ENCODE measurements around the gene PHF3.
"Not testable (repeated sequence)": the region's sequence is repeated elsewhere in the genome, so short reads cannot be mapped to it uniquely, and the experiment has no call there.

Gene PHF3

DNA sequence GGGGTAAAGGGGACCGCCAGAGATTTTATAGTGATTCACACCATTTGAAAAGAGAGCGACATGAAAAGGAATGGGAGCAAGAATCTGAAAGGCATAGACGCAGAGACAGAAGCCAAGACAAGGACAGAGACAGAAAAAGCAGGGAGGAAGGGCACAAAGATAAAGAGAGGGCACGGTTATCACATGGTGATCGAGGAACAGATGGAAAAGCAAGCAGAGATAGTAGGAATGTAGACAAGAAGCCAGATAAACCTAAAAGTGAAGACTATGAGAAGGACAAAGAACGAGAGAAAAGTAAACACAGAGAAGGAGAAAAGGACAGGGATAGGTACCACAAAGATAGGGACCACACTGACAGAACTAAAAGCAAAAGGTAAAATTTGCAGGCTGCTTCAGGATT is 77.7 kb downstream of the PHF3 start:
- no peak for DNase-seq (ENCODE audit: low read depth)

DNA sequence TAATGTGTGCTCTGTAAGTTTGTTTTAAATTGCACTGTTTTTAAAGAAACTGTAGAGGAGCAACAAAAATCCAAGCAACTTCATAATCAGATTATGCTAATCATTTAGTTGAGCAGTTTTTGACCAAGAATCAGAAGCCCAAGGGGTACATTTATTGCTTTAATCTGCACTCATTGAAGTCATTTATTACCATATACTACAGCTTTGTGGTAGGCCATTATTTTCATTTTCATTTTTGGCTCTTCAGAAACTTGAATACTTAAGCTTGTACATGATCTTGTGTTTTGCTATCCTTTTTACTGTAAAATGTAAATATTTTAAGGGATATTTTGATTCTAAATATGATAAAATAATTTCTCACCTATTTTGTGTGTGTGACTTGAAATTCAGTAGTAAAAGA is 78.5 kb downstream of the PHF3 start:
- no peak for DNase-seq (ENCODE audit: low read depth)

DNA sequence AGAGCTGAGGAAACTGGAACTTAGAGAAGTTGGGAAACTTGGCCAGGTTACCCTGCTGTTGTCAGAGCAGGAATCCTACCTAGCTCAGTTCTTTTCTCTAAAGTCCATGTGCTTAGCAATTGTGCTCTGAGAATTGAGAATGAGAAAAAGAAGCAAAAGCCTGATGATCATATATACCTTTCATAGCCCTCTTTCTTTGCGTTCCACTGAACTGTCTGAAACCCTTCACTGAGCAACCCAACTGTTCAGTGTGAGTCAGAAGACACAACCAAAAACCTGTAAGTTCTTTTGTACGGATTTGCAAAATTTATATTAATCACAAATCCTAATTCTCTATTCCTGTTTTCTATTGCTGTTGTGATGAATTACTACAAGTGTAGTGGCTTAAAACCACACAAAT is 80.6 kb downstream of the PHF3 start:
- DNase-seq (ENCODE audit: low read depth) = no peak

DNA sequence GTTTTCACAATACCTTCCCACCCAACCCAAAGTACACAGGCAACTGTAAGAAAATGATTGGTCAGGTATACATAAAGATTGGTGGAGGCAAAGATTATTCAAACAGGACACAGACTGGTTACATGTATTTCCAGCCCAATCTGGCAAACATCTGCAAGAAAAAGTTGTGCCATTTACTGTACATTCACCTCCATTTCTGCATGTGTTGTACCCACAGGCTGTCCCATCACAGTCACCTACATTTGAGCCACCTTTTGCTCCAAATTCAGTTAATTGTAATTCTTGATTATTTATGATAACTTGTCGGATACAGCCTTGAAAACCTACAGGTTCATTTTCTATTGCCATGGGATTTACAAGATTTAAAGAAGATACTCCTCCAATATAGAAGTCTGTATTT is 85.6 kb downstream of the PHF3 start:
- DNase-seq (ENCODE audit: low read depth) = no peak

DNA sequence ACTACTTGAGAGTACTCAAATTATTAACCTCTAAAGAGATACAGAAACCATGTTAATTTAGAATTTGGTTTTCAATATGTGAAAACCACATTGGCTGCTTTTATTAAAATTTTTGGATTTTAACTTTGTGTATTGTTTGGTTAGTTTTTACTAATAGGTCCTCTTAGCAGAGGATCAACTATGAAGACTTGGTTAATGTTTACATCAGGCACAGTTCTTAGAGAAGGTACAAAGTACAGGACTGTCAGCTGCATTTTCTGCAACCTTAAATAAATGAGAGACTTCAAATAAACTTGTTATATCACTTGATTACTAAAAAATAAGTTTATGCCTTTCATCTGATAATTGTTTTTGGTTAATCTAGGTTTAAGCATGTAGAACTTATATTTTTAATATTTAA is 89.1 kb downstream of the PHF3 start:
- no peak for DNase-seq (ENCODE audit: low read depth)

DNA sequence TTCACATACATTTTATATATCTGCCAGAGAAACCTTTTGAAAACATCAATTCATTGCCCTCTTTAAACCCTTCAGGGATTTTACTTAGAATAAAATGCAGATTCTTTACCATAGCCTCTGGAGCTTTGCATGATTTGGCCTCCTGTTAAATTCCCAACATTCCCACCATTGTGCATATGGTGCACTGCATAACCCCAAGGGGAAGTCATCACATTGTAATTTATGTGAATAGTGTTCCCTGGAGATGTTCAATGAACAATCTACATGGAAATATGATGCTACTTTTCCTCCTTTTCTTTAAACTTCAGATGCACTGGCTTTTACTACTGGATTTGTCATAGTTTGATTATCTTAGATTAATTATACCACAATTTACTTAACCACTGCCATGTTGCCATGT is 94.7 kb downstream of the PHF3 start:
- DNase-seq (ENCODE audit: low read depth) = no peak

DNA sequence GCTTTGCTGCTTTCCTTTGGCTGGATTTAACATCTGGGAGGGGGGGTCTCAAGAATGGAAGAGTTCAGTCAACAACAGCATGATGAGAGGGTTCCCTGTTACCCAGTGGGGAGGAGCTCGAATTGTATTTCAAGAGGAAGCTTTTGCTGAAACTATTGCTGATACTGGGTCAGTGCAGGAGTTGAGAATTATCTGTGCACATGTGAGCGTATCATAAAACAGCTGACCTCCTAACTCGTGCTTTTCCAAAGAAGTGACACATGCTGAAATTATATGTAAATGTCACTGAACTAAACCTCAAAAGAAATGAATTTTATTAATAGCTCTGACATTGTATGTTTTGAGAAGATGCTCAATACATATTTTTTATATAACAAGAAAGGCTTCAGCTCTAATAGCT is 96.3 kb downstream of the PHF3 start:
- no peak for DNase-seq (ENCODE audit: low read depth)

DNA sequence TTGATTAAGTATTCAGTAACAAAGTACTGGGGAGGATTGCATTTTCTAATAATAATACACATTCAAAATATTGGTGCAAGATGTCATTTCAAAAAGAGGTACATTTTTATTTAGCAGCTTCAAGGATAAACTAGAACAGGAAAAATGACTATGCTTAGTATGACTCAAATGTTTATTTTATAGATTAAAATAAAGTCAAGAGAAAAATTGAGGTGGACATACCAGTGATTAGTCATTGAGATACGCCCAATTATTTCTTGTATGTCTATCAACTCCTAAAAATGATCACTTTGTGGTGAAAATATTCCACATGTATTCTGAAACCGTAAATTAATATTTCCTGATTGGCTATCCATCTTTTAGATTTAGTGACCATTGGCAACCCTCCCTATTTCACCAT is 96.7 kb downstream of the PHF3 start:
- no peak for DNase-seq (ENCODE audit: low read depth)

DNA sequence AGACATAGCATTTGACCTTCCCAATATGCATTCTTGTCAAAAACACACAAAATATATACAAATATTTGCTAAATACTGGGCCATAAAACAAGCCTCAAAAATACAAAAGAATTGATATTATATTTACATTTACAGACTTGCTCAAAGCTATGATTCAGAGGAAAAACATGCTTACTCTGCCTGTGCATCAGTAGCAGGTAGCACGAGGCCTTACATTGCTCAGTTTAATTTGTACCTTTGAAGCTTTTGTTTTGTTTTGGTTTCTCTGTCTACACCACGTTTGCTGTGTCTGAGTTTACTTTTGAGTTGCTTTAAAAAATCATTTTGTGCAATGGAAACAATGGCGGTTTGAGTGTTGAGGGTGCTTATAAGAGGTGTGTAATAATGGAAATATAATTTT is 99.3 kb downstream of the PHF3 start:
- no peak for DNase-seq (ENCODE audit: low read depth)

DNA sequence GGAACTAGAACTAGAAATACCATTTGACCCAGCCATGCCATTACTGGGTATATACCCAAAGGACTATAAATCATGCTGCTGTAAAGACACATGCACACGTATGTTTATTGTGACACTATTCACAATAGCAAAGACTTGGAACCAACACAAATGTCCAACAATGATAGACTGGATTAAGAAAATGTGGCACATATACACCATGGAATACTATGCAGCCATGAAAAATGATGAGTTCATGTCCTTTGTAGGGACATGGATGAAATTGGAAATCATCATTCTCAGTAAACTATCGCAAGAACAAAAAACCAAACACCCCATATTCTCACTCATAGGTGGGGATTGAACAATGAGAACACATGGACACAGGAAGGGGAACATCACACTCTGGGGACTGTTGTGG is 102.6 kb downstream of the PHF3 start:
- not testable (repeated sequence) for DNase-seq (ENCODE audit: low read depth)

DNA sequence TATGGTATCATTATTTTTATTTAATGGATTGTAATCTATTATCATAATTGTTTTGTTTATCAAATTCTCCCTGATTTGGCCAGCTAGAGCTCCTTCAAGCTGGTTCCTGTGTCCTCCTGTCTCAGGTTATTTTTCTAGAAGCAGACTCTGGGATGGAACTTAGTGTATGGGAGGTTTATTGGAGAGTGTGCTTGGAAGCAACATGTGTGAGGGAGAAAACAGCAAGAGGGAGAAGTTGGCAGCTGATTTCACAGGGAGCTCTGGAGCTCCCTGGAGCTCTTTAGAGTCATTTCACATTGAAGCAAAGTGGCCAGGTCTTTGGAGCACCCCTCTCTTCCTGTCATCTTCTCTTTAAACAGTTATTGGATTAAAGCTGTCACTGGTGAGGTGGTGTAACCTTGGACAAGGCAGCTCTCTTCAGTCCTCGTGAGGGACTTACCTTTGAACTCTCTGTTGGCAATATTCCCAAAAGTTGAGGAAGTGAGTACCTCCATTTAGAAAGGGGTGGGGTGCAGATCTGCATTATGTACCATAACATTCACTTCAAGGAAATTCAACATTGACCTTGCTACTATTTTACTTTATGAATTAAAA is 103.6 kb downstream of the PHF3 start:
- DNase-seq (ENCODE audit: low read depth) = no peak

DNA sequence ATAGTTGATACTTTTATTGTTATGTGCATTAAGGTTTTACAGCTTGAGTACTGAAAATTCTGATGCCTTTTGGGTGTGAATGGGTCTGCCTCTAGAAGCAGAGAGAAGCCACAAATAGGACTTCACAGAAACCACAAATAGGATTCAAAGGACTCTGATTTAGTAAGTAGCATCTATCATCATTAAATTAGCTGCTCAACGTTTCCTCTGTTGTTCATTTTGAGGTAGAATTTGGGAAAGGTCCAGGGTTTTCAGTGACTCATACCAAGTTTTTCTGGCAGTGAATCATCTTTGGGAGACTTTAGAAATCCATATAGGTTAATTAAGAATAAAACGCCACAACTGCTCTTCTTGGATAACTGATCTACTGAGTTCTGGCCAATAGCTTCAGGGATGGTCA is 105.1 kb downstream of the PHF3 start:
- peak; percentile 50 for DNase-seq (ENCODE audit: low read depth)

DNA sequence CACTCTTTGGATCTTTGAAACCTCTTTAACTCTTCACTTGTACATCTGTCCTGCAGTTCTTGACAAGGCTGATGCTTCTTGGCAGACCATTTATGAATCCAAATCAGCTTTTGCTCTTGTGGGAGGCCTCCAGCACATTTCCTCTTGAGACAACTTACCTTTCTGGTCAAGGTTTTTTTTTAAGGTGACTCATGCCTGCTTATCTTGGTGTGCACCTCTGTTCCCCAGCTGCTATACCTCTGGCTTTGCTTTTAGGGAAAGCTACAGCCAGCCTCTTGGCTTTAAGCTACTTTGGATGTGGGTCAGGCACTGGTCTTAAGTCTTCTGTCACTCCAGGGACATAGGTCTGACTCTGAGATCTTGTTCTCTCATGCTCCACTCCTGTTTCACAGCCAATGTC is 106.5 kb downstream of the PHF3 start:
- no peak for DNase-seq (ENCODE audit: low read depth)

DNA sequence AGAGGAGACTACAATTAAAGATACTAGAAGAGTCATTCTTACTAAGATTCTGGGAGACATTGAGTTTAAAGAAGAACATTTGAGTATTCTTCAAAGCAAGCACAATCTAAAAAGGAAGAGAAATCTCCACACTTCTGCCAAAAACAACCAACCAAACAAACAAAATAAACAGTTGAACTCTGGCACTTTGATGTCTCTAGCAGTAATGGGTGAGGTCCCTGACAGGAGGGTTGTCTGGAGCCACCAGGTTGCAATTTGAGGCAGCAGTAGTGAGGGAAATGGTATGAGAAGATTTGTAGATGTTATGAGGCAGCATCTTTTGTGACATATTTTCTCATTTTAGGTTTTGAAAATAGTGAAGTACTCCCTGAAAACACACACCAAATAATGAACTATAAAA is 108.1 kb downstream of the PHF3 start:
- DNase-seq (ENCODE audit: low read depth) = no peak

DNA sequence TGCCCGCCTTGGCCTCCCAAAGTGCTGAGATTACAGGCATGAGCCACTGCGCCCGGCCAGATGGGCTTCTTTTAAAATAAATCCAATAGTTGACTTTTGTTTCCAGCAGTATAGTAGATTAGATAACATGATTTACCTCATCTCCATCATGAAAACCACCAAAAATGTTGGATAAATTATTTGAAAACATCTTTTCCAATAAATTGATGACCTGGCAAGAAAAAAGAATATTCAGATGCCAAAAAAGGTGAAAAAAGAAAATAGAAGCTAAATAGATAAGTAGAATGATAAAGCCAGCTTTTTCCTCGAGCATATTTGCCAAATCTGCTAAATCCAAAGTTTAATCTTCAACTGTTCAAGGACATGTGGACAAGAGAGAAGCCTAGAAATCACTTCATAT is 109.2 kb downstream of the PHF3 start:
- no peak for DNase-seq (ENCODE audit: low read depth)

DNA sequence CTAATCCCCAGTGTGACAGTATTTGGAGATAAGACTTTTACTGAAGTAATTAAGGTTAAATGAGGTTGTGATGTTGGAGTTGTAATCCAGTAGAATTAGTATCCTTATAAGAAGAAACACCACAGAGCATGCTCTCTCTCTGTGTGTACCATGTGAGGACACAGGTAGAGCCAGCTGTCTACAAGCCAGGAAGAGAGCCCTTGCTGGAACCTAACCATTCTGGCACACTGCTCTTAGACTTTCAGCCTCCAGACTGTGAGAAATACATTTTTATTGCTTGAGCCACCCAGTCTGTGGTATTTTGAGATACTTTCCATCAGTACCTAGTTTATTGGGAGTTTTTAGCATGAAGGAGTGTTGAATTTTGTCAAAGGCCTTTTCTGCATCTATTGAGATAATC is 110.2 kb downstream of the PHF3 start:
- no peak for DNase-seq (ENCODE audit: low read depth)

DNA sequence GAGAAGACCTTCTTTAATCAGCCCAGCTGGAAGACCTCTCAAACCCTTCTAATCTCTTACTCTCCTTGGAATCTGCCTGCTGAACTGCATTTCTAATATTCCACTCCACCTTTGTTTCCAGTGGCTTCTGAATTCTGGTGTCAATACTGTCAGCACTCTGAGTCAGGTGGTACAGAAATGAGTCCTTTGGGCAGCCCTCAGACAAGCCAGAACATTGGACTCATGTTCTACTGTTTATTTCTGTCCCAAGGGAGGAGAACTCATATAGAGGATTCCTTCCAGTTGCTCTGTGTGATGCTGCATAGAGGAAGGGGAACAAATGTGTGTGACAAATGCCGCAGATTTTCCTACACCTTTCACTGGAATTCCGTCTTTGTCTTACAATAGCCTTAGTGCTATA is 114.8 kb downstream of the PHF3 start:
- no peak for DNase-seq (ENCODE audit: low read depth)

DNA sequence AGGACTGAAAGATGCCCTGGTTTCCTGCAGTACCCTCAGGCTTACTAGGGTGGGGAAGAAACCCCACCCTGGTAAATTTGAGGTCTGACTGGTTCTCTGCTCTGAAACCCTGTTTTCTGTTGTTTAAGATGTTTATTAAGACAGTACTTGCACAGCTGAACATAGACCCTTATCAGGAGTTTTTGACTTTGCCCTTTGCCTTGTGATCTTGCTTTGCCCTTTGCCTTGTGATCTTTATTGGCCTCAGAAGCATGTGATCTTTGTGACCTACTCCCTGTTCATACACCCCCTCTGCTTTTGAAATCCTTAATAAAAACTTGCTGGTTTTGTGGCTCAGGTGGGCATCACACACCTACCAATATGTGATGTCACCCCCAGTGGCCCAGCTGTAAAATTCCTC is 121.7 kb downstream of the PHF3 start:
- DNase-seq (ENCODE audit: low read depth) = not testable (repeated sequence)

DNA sequence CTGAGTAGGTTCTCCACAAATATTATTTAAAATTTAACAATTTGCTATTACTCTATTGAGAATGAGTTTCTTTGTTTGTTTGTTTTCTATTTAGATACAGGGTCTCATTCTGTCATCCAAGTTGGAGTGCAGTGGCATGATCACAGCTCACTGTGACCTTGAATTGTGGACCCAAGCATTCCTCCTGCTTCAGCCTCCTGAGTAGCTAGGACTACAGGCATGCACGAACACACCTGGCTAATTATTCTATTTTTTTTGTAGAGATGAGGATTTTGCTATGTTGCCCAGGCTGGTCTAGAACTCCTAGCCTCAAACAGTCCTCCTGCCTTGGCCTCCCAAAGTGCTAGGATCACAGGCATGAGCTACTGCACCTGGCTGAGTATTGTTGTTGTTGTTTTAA is 122.2 kb downstream of the PHF3 start:
- no peak for DNase-seq (ENCODE audit: low read depth)

DNA sequence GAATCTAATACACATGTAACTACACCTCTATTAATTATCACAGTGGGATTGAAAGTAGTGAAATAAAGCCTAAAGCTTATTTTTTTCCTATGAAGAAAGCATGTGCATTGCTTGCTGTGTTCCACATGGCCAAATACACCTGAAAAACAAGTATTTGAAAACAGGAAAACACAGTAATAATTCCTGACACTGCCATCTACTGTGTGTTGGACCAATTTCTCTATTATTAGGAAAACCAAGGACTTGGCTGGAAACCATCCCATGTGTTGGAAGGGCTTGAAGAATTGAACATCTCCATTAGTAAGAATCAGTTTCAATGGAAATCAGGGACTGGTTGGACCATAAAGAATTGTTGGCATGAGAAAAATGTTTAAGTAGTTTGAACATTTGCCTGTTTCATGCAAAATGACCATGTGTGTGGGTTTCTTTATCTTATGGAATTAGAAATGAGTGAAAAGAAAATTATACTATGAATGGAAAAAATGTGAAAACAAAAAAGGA is 124.1 kb downstream of the PHF3 start:
- DNase-seq (ENCODE audit: low read depth) = no peak

DNA sequence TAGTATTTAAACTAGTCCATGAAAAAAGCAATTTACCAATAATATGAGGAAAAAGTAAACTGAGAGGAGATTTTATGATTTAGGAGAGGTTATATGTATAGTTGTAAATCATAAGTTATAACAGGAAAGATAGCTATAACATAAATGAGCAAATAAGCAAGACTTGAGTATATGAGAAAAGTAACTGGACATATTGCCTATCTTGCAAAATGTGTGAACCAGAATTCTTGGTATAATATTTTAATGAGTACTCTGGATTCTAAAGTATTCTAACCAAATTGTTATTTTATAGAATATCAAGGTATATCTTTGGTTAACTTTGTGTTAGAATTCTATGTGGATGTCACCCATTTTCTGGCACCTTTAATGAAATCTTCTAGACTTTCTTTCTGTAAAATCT is 124.6 kb downstream of the PHF3 start:
- no peak for DNase-seq (ENCODE audit: low read depth)

DNA sequence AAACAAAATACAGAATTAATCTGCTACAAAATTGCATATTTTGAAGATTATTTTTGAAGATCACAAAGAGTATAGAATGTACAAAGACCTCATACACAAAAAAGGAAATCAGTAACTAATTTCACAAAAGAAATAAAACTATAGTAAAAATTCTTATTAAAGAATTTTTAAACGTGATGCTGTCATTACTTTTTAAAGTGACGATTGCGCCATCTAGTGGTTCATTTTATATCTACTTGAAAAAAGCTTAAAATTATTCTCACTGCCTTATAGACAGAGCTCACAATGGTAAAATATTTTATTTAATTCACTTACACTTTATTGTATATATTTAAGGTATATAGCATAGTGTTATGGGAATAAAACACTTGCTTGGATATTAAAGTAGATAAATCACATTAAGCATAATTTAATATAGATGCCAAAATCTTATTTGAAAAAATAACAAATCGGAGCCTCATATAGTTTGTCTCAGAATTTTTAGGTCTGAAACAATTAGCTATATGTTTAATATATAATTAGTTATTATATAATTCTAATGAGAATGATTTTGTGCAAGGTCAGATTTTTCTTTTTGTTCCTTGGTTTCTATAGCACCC is 128.8 kb downstream of the PHF3 start:
- DNase-seq (ENCODE audit: low read depth) = no peak
